Measurements from ENCODE around the gene PCBP3. TPM values are rescaled to one million over a fixed set of nuclear protein-coding genes. Genes with fewer than 3 reads are reported as not detected.
A peak's percentile ranks its signal among the peaks of the same experiment; 100 is the strongest.
"Not testable (repeated sequence)": the region's sequence is repeated elsewhere in the genome, so short reads cannot be mapped to it uniquely, and the experiment has no call there.

PCBP3 gene
- total and polyA plus RNA-seq, 12 donors: 1.7 to 15.8 (median 4.7) TPM

DNA sequence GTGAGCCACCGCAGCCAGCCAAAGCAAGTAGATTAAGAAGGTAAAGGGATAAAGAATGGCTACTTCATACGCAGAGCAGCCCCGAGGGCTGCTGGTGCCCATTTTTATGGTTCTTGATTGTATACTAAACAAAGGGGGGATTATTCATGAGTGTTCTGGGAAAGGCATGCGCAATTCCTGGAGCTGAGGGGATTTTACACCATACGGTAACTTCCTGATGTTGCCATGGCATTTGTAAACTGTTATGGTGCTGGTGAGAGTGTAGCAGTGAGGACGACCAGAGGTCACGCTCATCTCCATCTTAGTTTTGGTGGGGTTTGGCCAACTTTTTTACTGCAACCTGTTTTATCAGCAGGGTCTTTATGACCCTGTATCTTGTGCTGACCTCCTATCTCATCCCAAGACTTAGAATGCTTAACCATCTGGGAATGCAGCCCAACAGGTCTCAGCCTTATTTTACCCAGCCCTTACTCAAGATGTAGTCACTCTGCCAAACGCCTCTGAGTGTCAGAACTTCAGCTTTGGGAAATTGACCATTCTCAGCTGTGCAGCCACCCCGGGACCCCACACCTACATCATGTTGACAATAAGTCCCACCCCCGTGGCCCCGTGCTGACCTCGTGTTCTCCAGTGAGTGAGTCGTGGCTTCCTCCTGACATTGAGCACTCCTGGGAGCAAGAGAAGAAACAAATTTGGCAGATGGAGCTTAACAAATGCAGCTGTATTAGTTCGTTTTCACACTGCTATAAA lies 188.6 kb downstream of the PCBP3 start:
- H3K36me3 ChIP-seq (replicated peaks in 1 of 2): no peaks in the 10 kb centered on the region
- H3K27ac ChIP-seq: no peak overlapping the region
- intact Hi-C loops (cut with DNase I): no loop called here
- WGBS, 4 donors: 55 to 78% (median 65%) methylated on average over 11 to 14 of the region's 14 CpGs
- no peaks in the 10 kb centered on the region for H3K27me3 ChIP-seq
- no peaks in the 10 kb centered on the region for H3K4me1 ChIP-seq (replicated peaks in 1 of 2)
- TF ChIP-seq POLR2A (IDR thresholded peaks at IDR 0.05): no peak
- TF ChIP-seq, protein P1, sequence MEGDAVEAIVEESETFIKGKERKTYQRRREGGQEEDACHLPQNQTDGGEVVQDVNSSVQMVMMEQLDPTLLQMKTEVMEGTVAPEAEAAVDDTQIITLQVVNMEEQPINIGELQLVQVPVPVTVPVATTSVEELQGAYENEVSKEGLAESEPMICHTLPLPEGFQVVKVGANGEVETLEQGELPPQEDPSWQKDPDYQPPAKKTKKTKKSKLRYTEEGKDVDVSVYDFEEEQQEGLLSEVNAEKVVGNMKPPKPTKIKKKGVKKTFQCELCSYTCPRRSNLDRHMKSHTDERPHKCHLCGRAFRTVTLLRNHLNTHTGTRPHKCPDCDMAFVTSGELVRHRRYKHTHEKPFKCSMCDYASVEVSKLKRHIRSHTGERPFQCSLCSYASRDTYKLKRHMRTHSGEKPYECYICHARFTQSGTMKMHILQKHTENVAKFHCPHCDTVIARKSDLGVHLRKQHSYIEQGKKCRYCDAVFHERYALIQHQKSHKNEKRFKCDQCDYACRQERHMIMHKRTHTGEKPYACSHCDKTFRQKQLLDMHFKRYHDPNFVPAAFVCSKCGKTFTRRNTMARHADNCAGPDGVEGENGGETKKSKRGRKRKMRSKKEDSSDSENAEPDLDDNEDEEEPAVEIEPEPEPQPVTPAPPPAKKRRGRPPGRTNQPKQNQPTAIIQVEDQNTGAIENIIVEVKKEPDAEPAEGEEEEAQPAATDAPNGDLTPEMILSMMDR (IDR thresholded peaks at IDR 0.05): no peak
- H3K4me3 ChIP-seq: no peak overlapping the region
- DNase-seq: peak in 2 of 7 donors; percentile 25 to 28
- no peaks in the 10 kb centered on the region for H3K9me3 ChIP-seq (replicated peaks in 1 of 3)

DNA sequence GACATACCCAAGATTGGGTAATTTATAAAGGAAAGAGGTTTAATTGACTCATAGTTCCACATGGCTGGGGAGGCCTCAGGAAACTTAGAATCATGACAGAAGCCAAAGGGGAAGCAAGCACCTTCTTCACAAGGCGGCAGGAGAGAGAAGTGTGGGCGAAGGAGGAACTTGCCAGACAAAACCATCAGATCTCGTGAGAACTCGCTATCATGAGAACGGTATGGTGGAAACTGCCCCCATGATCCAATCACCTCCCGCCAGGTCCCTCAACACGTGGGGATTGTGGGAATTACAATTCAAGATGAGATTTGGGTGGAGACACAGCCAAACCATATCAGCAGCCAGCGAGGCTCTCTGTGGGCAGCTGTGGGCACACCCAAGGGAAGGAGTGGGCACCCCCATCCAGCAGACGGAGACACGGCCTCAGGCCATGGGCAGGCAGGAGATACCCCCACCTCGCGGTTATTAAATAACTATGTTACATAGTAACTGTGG lies 189.3 kb downstream of the PCBP3 start:
- H3K27ac ChIP-seq; H3K27me3 ChIP-seq; H3K4me1 ChIP-seq (replicated peaks in 1 of 2); intact Hi-C loops (cut with DNase I); DNase-seq; H3K9me3 ChIP-seq (replicated peaks in 1 of 3); H3K4me3 ChIP-seq; H3K36me3 ChIP-seq (replicated peaks in 1 of 2): not testable (repeated sequence)
- 74 to 90% (median 86%) methylated on average over 12 of the region's 12 CpGs for WGBS, 4 donors

DNA sequence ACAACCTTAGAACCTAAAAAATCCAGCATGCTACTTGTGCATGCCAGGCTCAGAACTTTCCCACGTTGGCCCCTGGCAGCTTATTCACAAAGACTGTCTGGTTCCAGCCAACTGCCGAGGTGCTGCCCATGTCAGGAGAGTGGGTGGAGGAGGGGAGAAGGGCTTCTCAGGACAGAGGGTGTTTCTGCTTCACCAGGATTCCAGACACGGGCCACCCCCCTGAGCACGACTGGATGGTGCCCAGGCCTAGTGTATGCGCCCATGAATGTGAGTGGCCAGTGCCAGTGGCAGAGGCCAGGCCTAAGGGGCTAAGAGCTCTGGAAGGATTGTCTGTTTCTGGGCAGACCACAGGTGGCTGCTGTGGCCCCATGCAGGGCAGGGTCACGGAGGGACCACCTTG lies 189.9 kb downstream of the PCBP3 start:
- no peaks in the 10 kb centered on the region for H3K9me3 ChIP-seq (replicated peaks in 1 of 3)
- intact Hi-C loops (cut with DNase I): no loop called here
- DNase-seq: no peak
- H3K36me3 ChIP-seq (replicated peaks in 1 of 2): no peaks in the 10 kb centered on the region
- no peak for TF ChIP-seq POLR2A (IDR thresholded peaks at IDR 0.05)
- TF ChIP-seq, protein P1 (IDR thresholded peaks at IDR 0.05): no peak
- H3K27me3 ChIP-seq: no peaks in the 10 kb centered on the region
- H3K4me3 ChIP-seq: no peak overlapping the region
- WGBS, 4 donors: 80 to 100% (median 83%) methylated on average over 5 to 6 of the region's 6 CpGs
- no peak overlapping the region for H3K27ac ChIP-seq
- H3K4me1 ChIP-seq (replicated peaks in 1 of 2): no peaks in the 10 kb centered on the region

DNA sequence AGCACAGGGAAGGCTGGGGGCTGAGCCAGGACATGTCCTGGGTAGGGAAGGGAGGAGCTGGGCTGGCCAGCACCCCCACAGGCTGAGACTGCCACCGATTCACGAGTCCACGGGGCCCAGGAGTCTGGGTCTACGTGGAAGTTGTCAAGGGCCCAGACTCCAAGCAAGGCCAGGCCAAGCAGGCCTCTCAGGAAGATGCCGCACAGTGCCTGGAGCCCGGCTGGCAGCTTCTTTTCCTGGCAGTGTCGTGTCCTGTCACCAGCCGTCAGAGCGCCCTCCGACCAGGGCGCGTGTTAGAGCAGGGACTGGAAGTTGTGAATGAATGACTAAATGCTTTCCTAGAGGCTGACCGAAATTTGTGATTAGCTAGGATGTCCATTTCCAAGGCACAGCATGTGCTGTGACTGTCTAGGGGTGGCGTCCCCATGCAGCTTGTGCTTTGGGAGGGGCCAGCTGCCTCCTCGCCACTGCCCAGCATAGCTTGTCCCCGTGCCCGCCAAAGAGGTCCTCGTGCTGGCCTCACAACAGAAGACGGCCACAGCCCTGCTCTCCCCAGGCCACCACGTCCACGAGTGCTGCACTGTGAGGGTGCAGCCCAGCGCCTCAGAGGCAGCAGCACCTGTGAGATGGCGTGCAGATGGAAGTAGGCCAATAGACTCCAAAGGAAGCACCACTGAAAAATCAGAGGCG lies 190.6 kb downstream of the PCBP3 start:
- Histone ChIP-seq H3K4me1 (replicated peaks in 1 of 2) (no peaks in the 10 kb centered on the region), H3K4me3 (no peak overlapping the region), H3K9me3 (replicated peaks in 1 of 3) (no peaks in the 10 kb centered on the region), H3K27ac (no peak overlapping the region), H3K36me3 (replicated peaks in 1 of 2) (no peaks in the 10 kb centered on the region), H3K27me3 (no peaks in the 10 kb centered on the region)
- intact Hi-C loops (cut with DNase I): no loop called here
- TF ChIP-seq, protein P1 (IDR thresholded peaks at IDR 0.05): no peak
- no peak for TF ChIP-seq POLR2A (IDR thresholded peaks at IDR 0.05)
- no peak for DNase-seq
- WGBS, 4 donors: 89 to 94% (median 90%) methylated on average over 20 to 24 of the region's 24 CpGs
